Dendritic cell treated with granulocyte-macrophage colony-stimulating factor and Interleukin-4, amounts not matched to agents 40 ng/mL and 50 ng/mL, for 4 days (primary cell): ENCODE data around the gene NCBP3.
A peak's percentile ranks its signal among the peaks of the same experiment; 100 is the strongest.

Source experiments
- H3K27ac Mint-ChIP-seq: one replicate; pipeline ENCODE4 v1.8.0; 2022; ENCODE audit warnings: mild to moderate bottlenecking, mixed read lengths
- H3K27me3 Mint-ChIP-seq: one replicate; pipeline ENCODE4 v1.8.0; 2022; ENCODE audit warnings: mild to moderate bottlenecking, mixed read lengths
- H3K36me3 Mint-ChIP-seq: one replicate; pipeline ENCODE4 v1.8.0; 2022; ENCODE audit warnings: low read depth, mixed read lengths
- H3K4me1 Mint-ChIP-seq: one replicate; pipeline ENCODE4 v1.8.0; 2022; ENCODE audit warnings: low read depth, mixed read lengths
- H3K4me3 Mint-ChIP-seq: one replicate; pipeline ENCODE4 v1.8.0; 2022; ENCODE audit warnings: mild to moderate bottlenecking, moderate library complexity, mixed read lengths
- H3K9me3 Mint-ChIP-seq: one replicate; pipeline ENCODE4 v1.8.0; 2022; ENCODE audit warnings: mixed read lengths
- intact Hi-C: fragments of 100-400 bp; cut with micrococcal nuclease; formaldehyde crosslinking; loops from one replicate; pipeline ENCODE4 v1.15.0; 2022

NCBP3 gene, protein sequence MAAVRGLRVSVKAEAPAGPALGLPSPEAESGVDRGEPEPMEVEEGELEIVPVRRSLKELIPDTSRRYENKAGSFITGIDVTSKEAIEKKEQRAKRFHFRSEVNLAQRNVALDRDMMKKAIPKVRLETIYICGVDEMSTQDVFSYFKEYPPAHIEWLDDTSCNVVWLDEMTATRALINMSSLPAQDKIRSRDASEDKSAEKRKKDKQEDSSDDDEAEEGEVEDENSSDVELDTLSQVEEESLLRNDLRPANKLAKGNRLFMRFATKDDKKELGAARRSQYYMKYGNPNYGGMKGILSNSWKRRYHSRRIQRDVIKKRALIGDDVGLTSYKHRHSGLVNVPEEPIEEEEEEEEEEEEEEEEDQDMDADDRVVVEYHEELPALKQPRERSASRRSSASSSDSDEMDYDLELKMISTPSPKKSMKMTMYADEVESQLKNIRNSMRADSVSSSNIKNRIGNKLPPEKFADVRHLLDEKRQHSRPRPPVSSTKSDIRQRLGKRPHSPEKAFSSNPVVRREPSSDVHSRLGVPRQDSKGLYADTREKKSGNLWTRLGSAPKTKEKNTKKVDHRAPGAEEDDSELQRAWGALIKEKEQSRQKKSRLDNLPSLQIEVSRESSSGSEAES

DNA sequence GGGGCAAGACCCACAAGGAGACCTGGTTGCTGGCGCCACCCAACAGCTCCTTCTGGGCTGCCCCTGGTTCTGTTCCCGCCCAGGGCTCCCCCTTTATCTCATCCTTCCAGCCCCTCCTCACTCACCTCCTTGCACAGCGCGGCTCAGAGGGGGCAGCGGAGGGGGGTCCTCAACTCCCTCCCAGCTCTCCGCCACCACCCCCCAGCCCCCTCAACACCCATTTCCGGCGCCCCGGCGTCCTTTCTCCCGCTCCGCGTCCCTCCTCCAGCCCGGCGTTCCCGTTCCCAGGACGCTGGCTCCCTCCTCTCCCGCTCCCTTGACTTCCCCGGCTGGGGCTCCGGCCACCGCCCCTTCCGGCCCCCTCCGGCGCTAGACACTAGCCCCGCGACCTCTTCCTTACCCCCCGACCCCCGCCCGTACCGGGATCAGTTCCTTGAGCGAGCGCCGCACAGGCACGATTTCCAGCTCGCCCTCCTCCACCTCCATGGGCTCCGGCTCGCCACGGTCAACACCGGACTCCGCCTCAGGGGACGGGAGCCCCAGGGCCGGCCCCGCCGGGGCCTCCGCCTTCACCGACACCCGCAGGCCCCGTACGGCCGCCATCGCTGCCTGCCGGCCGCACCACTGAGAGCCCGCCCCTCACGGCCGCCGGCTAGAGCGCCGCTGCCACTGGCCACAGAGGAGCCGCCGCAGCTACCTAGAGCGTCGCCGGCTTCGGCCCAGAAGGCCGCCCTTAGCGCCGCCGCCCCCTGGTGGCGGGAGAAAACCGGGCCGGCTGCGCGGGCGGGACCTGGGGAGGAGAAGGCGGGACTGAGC lies at the start of gene NCBP3:
Gene NCBP3, minus strand, starts transcription at position 626 of the 816 bp plus-strand sequence. Its CDS starts 23 bp downstream, at position 603.
- H3K36me3 Mint-ChIP-seq, result peaks cover 45% of the 10 kb centered on the region
- peaks cover 36% of the 10 kb centered on the region for H3K4me1 Mint-ChIP-seq
- H3K4me3 Mint-ChIP-seq, result peak within 1 kb of the TSS; percentile 91
- intact Hi-C loops, result loop anchor here (5.0 to 10.0 kb wide), 2 partner anchors 49 to 109 kb away; partner anchors contain the start of gene CAMKK1
- no peaks in the 10 kb centered on the region for H3K9me3 Mint-ChIP-seq
- peak within 1 kb of the TSS; percentile 93 for H3K27ac Mint-ChIP-seq
- H3K27me3 Mint-ChIP-seq, result peaks cover 4% of the 10 kb centered on the region

DNA sequence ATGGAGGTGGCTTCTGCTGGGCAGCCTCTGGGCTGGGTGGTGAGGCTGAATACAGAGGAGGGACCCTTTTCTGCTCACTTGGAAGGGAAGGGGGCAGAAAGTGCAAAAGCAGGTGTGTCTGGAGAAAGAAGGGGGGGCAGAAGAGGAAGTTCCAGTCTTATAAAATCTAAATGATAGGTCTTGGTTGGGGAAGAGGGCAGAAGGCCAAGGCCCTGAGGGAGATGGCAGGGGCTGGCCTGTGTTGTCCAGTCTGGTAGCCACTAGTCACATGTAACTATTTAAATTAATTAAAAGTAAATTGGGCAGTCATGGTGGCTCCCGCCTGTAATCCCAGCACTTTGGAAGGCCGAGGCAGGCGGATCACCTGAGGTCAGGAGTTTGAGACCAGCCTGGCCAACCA lies 49.3 kb upstream of the NCBP3 start:
- Mint-ChIP-seq H3K4me3 (peak overlapping the region; percentile 24), H3K9me3 (no peaks in the 10 kb centered on the region), H3K4me1 (peaks cover 54% of the 10 kb centered on the region), H3K36me3 (peaks cover 43% of the 10 kb centered on the region), H3K27me3 (peaks cover 5% of the 10 kb centered on the region), H3K27ac (peak overlapping the region; percentile 81)
- intact Hi-C loops, result loop anchor here (10.0 kb wide), 1 partner anchor 51 kb away; the partner anchor contains the start of gene NCBP3

DNA sequence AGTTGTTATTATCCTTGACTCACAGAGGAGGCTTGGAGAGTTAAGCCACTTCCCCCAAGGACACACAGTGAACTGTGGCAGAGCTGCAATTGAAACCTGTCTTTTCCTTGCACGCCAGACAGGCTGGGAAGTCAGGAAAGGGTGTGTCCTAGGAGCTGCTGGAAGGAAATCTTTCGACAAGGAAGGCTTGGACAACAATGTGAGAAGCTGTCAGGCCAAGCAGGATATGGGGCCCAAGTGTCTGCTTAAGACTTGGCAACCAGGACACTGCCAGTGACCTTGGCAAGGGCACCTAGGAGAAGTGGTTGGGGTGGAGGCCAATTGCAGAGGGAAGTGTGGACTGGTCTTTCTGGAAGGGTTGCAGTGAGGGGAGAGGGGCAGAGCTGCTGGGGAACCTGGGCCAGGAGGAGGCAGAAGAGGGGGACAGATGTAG lies 48.9 kb upstream of the NCBP3 start:
- Mint-ChIP-seq H3K36me3 (peaks cover 39% of the 10 kb centered on the region), H3K27ac (peak overlapping the region; percentile 81), H3K27me3 (peaks cover 7% of the 10 kb centered on the region), H3K4me1 (peaks cover 58% of the 10 kb centered on the region), H3K9me3 (no peaks in the 10 kb centered on the region), H3K4me3 (peak overlapping the region; percentile 24)
- intact Hi-C loops, result loop anchor here (10.0 kb wide), 1 partner anchor 50 kb away; the partner anchor contains the start of gene NCBP3

DNA sequence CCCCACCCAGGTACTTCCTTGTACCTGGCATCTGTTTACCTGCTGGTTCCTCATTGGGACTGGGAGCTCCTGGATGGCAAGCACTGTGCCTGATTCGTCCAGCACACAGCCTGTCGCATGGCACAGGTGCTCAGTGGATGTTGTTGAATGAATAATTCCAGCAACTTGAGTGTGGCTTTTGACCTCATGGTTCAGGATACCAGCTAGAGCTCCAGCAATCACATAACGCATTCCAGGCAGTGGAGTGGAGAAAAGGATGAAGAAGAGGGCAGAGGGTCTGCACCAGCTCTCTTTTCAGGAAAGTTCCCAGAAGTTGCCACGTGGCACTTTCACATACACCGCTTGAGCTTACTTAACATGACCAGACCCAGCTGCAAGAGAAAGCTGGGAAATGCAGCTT lies 48.1 kb upstream of the NCBP3 start:
- no peaks in the 10 kb centered on the region for H3K9me3 Mint-ChIP-seq
- peaks cover 66% of the 10 kb centered on the region for H3K4me1 Mint-ChIP-seq
- no peak overlapping the region for H3K4me3 Mint-ChIP-seq
- intact Hi-C loops, result loop anchor here (10.0 kb wide), 1 partner anchor 49 kb away; the partner anchor contains the start of gene NCBP3
- H3K36me3 Mint-ChIP-seq, result peaks cover 32% of the 10 kb centered on the region
- peak overlapping the region; percentile 81 for H3K27ac Mint-ChIP-seq
- peaks cover 7% of the 10 kb centered on the region for H3K27me3 Mint-ChIP-seq

DNA sequence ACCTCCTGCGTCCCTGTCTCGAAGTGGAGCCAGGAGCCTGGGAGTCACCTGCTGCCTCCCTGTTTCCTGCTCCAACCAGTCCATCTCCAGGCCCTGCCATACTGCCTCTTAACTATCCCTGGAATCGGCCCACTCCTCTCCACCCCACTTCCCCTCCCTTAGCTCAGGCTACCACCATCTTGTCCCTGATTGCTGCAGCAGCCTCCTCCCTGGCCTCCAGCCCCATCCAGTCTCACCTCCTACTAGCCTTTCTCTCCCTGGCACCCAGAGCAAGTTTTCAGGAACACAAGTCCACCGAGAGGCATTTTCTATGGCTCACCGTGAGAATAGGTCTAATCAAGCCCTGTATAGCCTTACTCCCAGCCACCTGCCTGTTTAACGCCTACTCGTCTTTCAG lies 47.7 kb upstream of the NCBP3 start:
- Mint-ChIP-seq H3K27ac (peak overlapping the region; percentile 81), H3K4me1 (peaks cover 70% of the 10 kb centered on the region), H3K9me3 (no peaks in the 10 kb centered on the region), H3K36me3 (peaks cover 27% of the 10 kb centered on the region), H3K27me3 (peaks cover 7% of the 10 kb centered on the region), H3K4me3 (peak overlapping the region; percentile 73)
- intact Hi-C loops, result loop anchor here (10.0 kb wide), 1 partner anchor 49 kb away; the partner anchor contains the start of gene NCBP3

DNA sequence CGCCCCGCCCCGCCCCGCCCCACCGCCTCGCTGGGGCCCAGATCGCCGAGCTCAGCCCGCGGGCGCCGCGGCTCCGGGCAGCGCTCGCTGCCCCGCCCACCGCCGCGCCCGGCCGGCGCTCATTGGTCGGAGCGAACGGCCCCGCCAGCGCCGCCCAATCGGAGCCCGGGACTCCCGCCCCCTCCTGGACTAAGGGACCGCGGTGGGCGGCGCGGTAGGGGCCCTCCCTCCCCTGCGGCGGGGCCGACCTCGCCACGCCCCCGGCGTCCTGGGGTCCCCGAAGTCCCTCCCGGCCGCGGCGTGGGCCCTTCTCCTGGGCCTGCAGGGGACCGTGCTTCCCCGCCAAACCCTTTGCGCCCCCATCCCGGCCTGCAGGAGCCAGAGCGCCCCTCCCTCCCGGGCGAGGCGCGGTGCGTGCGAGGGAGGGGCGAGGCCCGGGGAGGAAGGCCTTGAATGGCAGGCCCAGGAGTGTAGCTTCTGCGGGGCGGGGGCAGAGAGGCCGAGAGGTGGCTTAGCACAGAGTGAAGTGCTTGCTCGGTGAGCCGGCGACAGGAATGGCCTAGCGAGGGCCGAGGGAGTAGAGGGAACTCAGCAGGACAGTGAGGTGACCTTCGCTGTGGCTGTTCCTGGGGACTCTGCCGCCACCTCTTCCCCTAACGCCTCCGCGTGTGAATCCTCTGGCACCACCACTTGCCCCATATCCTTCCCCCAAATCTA lies 47.1 kb upstream of the NCBP3 start, which contains the start of gene CAMKK1:
Gene CAMKK1, minus strand, starts transcription at position 51 of the 717 bp plus-strand sequence. CDS start 7,366 bp downstream, outside the sequence.
- Mint-ChIP-seq H3K4me1 (peaks cover 74% of the 10 kb centered on the region), H3K36me3 (peaks cover 21% of the 10 kb centered on the region), H3K9me3 (no peaks in the 10 kb centered on the region), H3K27ac (peak within 1 kb of the TSS; percentile 81), H3K27me3 (peaks cover 10% of the 10 kb centered on the region), H3K4me3 (peak within 1 kb of the TSS; percentile 77)
- intact Hi-C loops, result loop anchor here (10.0 kb wide), 1 partner anchor 48 kb away; the partner anchor contains the start of gene NCBP3

DNA sequence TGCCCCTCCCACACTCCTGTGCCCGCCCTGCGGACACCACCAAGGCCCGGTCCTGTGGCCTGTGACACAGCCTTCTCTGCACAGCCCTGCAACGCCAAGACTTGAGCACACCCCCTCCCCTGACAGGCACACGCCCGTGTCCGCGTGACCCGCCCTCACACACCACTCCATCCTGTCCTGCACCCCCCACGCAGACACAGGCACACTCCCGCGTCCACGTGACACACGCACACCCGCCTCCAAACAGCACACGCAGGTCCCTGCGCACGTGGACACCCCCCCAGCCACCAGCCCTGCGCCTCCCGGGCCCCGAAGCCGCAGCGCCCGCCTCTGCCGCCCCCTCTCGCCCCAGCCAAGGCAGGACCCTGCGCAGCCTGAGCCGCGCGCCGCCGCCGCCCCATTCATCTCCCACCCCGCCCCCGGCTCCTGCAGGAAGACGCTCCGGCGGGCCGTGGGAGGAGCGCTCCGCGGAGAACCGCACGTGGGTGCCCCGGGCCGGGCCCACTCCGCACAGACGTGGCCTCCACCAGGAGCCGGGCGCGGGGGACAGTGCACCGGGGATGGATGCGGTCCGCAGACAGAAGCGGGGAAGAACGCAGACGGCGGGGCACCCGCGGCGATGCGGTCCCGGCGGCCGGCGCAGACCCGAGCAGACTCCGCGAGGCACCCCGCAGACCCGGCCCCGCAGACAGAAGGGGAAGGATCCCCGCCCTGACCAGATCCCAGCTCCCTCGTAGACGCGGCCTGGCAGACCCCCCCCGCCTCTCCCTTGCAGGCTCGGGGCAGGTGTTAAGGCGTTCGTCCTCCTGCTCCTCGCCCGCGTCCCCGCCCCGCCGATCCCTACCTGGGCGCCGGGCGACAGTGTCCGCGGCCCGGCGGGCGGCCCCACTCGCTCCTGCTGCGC lies 46.3 kb upstream of the NCBP3 start:
- H3K36me3 Mint-ChIP-seq, result peaks cover 13% of the 10 kb centered on the region
- peaks cover 10% of the 10 kb centered on the region for H3K27me3 Mint-ChIP-seq
- H3K4me3 Mint-ChIP-seq, result peak overlapping the region; percentile 77
- H3K27ac Mint-ChIP-seq, result peak overlapping the region; percentile 16
- no peaks in the 10 kb centered on the region for H3K9me3 Mint-ChIP-seq
- intact Hi-C loops, result loop anchor here (10.0 kb wide), 1 partner anchor 48 kb away; the partner anchor contains the start of gene NCBP3
- peaks cover 82% of the 10 kb centered on the region for H3K4me1 Mint-ChIP-seq

DNA sequence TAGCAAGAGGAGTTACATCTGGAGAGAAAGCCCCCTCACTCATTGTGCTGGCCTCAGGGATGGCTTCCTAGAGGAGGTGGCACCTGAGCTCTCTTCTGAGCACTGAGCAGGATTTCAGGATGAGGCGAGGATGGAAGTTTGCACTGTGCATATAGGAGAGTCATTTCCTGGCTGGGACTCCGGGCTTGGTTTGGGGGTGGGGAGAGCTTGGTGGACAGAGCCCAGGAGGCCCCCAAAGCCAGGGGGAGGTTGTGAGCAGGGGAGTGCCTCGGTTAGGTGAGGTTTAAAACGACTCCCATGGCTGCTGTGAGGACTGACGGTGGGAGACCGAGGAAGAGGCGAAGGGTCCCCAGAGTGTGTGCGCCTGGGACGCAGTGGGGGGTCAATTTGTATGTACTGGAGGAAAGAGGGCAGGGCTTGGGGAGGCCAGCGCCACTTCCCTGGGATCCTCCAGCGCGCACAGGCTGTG lies 45.6 kb upstream of the NCBP3 start:
- H3K36me3 Mint-ChIP-seq, result peaks cover 6% of the 10 kb centered on the region
- no peaks in the 10 kb centered on the region for H3K9me3 Mint-ChIP-seq
- H3K4me3 Mint-ChIP-seq, result peak overlapping the region; percentile 77
- intact Hi-C loops, result loop anchor here (10.0 kb wide), 1 partner anchor 47 kb away; the partner anchor contains the start of gene NCBP3
- H3K27ac Mint-ChIP-seq, result peak overlapping the region; percentile 16
- peaks cover 87% of the 10 kb centered on the region for H3K4me1 Mint-ChIP-seq
- H3K27me3 Mint-ChIP-seq, result peaks cover 12% of the 10 kb centered on the region

DNA sequence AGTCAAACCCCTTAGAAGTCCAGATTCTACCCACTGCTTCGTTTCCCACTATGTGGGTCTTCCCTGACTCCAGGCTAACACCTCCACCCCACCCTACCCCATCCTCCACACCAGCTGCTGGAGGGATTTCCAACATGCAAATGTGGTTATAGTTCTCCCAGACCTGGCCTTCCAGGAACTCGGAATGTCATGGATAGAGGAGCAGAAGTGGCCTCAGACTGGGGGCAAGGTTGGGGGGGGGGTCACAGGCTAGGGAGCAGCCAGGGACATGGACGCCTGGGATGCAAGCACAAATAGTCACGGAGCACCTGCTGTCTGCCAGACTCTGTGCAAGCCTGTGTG lies 44.8 kb upstream of the NCBP3 start:
- no peaks in the 10 kb centered on the region for H3K36me3 Mint-ChIP-seq
- peaks cover 87% of the 10 kb centered on the region for H3K4me1 Mint-ChIP-seq
- H3K27me3 Mint-ChIP-seq, result peaks cover 12% of the 10 kb centered on the region
- H3K27ac Mint-ChIP-seq, result peak overlapping the region; percentile 70
- H3K4me3 Mint-ChIP-seq, result no peak overlapping the region
- intact Hi-C loops, result loop anchor here (10.0 kb wide), 1 partner anchor 46 kb away; the partner anchor contains the start of gene NCBP3
- H3K9me3 Mint-ChIP-seq, result no peaks in the 10 kb centered on the region

DNA sequence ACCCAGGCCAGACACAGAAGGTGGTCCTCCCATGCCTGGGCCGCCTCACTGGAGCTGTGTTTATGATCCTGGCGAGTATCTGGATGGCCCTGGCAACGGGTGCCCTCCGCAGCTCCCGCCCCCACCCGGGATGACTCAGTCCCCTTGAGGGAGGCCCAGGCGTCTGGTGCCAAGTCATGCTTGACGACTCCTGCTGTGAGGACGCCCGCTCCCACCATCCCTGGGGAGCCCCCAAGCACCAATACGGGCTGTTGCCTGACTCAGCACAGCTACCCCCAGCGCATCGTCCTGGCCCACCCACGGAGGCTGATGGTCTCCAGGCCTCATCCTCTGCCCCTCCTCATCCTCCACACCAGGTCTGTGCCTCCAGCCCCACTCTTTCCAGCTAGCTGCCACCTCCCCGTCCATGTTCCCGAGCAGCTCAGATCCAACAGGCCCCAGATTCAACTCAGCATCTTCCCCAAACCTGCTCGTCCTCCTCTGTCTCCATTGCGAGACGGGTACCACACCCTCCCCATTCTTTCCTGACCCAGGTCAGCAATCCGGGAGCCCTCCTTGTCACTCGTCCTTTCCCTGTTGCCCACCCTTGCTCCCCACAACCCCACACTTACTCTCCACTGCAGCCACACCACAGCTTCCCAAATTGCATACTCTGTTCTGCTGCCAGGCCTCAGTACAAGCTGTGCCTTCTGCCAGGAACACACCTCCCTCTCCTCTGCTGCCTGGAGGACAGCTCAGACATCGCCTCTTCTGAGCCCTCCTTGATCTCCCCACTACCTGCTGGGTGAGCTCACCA lies 44.2 kb upstream of the NCBP3 start:
- no peak overlapping the region for H3K4me3 Mint-ChIP-seq

DNA sequence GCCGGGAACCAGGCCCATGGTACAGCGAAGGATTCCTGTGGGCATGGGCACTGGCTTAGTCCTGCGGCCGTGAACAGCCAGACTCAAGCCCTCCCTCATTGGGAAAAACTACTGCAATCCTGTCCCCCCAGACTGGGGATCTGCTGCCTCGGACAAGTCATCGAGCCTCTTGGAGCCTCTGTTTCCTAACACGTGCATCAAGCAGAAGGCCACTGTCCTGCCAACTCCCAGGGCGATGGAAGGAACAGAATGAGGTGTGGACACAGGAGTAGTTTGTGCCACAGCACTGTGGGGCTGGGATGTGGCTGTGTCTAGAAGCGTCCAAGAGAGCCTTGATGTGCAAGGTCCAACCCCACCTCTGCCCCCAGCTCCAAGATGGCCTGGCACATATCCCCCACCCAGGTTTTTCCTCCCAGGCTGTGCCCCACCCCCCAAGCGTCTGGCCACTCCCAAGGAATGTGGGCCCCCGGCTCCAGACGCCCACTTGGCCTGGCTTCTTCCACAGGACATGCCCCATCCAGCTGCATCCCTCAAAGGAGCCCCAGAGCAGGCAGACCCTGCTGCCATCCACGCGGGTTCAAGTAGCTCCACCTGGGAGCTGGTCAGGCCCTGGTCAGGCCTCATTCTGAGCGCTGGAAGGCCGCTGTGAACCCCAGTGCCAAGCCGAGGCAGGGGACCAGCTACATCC lies 43.4 kb upstream of the NCBP3 start:
- Mint-ChIP-seq H3K4me3 (no peak overlapping the region), H3K9me3 (no peaks in the 10 kb centered on the region), H3K4me1 (peaks cover 90% of the 10 kb centered on the region), H3K27me3 (peaks cover 20% of the 10 kb centered on the region), H3K36me3 (peaks cover 12% of the 10 kb centered on the region), H3K27ac (no peak overlapping the region)
- intact Hi-C loops, result loop anchor here (10.0 kb wide), 1 partner anchor 45 kb away; the partner anchor contains the start of gene NCBP3

More for the DNA sequence above, 44.2 kb upstream of the NCBP3 start:
- peaks cover 13% of the 10 kb centered on the region for H3K27me3 Mint-ChIP-seq
- no peaks in the 10 kb centered on the region for H3K9me3 Mint-ChIP-seq
- H3K36me3 Mint-ChIP-seq, result peaks cover 3% of the 10 kb centered on the region
- H3K4me1 Mint-ChIP-seq, result peaks cover 90% of the 10 kb centered on the region
- H3K27ac Mint-ChIP-seq, result peak overlapping the region; percentile 70
- intact Hi-C loops, result loop anchor here (10.0 kb wide), 1 partner anchor 45 kb away; the partner anchor contains the start of gene NCBP3
